ENCODE data around the gene FANCM.
"Not testable (repeated sequence)": the region's sequence is repeated elsewhere in the genome, so short reads cannot be mapped to it uniquely, and the experiment has no call there.

The FANCM gene

DNA sequence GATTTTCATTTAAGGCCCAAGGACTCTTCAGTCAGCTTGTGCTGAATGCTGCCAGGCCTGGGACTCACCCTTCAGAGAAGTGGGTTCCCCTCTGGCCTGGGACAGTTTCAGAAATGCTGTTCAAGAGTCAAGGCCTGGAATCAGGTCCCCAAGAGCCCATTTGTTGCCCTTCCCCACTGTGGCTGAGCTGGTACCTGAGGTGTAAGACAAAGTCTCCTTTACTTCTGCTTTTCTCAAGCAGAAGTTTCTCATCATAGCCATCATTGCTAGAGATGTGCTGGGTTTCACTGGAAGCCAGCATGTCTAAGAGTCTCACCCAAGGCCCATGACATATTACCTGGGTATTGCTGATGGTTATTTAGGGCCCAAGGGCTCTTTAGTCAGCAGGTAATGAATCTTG is 8.9 kb downstream of the FANCM start:
- DNase-seq (ENCODE audit: low spot score) = no peak

DNA sequence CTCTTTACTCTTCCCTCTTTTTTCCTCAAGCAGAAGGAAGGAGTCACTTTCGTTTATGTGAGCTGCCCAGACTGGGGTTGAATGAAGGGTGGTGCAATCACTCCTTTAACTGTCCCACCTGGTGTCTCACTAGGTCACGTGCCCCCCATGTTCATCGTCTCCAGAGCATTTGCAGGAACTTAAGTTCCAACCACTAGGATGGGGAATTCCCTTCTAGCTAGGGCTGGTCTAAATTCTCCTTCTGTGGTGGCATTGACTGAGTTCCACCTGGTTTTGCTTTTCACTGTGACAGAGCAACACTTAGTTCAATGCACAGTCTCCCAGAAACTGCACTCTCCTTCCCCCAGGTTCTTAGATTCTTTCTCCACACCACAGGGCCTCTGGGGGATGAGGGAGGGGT is 9.5 kb downstream of the FANCM start:
- DNase-seq (ENCODE audit: low spot score) = no peak

DNA sequence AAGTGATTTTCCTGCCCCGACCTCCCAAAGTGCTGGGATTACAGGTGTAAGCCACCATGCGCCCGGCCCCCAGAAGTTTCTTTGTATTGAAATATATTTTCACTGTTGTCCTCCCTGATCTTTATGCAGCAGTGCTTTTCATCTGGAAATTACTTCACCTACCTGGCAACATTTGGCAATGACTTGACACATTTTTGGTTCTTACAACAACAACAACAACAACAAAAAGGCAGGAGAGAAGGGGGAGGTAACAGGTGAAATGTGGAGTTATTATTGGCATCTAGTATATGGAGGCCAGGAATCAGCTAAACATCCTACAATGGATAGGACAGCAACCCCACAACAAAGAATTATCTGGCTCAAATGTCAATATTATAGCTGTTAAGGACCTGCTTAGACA is 13.9 kb downstream of the FANCM start:
- no peak for DNase-seq (ENCODE audit: low spot score)

DNA sequence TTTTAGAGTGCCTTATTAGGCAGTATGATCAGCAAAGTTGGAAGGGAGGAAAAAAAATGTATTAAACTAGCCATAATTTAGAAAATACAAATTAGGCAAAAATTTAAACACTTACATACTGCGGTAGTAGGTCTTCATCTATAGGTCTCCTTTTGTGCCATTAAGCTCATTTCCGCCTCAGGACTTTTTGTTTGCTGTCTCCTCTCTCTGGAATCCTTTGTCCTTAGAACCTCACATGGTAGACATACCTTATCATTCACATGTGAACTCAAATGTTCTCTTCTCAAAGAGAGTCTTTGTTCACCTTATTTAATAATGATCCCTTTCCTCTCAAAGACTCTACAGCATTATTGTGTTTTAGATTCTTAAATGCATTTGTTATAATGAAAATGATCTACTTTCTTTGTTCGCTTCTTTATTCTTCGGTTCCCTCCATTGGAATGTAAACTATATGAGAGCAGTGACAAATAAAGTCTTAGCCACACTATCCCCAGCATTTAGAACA is 14.7 kb downstream of the FANCM start:
- no peak for DNase-seq (ENCODE audit: low spot score)

DNA sequence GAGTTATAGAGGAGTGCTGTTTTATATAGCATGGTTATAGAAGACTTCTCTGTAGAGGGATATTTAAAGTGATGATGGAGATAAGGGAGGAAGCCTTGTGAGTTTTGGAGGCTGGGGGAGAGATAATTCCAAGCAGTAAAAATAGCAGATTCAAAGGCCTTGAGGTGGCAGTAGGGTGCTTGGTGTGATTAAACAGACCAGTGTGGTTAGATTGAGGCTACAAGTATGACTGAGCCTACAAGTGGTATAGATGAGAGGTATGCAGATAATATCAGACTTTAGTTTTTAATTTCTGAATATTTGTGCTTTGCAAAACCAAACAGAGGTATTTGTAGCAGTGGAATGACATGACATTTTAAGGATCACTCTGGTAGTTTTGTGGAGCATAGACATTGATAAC is 20.3 kb downstream of the FANCM start:
- no peak for DNase-seq (ENCODE audit: low spot score)

DNA sequence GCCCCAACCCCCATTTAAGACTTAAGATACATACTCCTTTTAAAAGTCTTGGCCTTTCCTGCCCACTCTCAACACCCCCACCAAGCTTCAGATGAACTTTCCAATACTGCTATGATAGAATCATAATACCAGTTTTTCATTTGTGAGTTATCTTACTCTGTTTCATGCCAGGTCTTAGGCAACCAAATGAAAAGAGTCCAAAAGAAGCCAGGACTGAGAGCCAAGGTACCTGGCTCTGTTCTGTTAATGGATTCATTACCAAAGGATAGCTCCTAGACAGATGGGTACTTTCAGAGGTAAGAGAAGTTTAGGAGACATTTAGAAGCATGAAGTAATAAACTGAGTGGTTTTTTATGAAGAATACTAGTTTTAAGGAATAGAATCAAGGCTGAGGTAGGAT is 34.2 kb downstream of the FANCM start:
- DNase-seq (ENCODE audit: low spot score) = no peak

DNA sequence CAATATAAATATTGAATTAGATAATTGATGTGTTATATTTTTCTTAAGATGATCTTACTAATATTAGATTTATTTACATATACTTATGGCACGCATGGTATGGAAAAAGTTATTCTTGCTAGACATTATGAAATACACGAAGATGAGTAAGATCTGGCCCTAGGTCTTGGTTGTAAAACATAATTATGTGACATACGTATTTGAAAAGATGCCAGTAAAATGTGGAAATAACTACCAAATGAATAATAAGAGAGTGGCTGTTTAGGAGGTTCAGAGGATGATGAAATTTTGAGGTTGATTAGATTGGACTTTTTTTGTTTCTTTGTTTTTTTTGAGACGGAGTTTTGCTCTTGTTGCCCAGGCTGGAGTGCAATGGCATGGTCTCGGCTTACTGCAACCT is 41.3 kb downstream of the FANCM start:
- no peak for DNase-seq (ENCODE audit: low spot score)

DNA sequence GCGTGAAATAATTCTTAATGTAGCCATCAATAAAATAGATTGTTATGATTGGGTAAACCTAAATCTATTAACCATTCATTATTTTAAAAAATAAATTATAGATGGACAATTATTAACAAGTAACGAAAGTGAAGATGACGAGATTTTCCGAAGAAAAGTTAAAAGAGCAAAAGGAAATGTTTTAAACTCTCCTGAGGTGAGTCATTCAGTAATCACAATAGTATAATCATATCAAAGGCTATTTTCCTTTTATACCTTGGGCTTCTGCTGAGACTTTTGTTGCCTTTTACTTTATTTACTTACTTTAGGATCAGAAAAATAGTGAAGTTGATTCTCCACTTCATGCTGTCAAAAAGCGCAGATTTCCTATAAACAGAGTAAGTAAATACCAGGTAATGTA is 45.6 kb downstream of the FANCM start:
- DNase-seq (ENCODE audit: low spot score) = no peak

DNA sequence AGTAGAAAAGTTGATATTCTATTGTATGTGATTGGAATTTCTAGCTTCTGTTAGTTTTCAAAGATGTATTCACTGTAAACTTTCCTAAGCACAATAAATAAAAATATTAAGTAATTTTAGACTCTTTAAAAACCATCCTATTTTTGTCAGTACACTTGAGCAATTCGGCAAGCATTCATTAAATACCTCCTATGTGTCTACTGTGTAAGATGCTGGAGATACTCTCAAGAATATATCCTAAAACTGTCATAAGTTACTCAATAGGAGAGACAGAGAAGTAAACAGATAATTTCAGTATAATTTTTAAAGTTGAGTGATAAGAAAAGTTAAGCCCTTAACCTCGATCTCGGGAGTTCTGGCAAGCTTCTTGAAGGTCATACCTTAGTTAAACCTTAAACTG is 46.1 kb downstream of the FANCM start:
- DNase-seq (ENCODE audit: low spot score) = no peak

DNA sequence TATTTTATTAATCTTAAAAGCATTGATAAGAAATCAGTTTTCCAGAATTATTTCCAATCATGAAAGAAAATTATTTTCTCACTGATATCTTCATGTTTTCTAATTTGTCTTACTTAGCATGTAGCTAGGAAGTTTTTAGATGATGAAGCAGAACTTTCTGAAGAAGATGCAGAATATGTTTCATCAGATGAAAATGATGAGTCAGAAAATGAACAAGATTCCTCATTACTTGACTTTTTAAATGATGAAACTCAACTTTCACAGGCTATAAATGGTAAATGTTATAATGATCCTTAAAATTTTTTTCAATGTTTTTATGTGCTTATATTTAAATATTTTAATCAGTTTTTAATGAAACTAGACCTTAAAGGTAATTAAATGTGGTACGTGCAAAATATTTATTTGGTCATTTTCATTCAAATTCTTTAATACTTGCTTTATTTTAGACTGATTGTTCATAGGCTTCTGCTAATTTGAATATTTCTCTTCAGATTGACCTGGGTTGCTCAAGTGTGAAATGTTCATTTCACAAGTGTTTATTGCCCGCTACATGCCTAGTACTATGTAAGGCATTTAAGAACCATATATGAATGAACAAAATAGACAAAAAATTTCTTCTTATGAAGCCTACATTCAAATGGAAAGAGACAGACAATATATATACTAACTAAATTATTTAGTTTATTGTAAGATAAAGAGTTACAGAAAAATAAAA is 49.5 kb downstream of the FANCM start:
- no peak for DNase-seq (ENCODE audit: low spot score)

DNA sequence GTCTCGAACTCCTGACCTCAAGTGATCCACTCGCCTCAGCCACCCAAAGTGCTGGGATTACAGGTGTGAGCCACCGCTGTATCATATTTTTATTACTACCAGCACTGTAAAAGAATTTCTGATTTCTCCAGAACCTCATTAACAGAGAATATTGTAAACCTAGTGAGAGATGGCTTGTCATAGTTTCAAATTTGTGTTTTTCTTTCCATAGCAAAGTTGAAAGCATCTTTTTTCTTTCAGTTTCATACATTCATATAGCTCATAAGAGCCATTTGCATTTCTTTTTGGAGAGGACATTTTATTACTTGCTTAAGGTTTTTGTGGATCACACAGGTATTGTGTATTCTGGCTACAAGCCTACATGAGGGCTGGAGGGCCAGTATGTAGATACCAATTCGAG is 59.2 kb downstream of the FANCM start:
- DNase-seq (ENCODE audit: low spot score) = no peak

DNA sequence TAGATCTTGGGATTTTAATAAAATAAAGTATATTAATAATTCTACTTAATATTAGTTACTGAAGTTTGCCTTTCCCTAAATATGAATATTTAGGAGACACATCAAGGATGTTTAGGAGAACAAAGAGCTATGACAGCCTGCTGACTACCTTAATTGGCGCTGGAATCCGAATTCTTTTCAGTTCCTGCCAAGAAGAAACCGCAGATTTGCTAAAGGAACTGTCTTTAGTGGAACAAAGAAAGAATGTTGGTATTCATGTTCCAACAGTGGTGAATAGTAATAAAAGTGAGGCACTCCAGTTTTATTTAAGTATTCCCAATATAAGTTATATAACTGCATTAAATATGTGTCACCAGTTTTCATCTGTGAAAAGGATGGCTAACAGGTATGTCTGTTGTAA is 62.8 kb downstream of the FANCM start:
- no peak for DNase-seq (ENCODE audit: low spot score)

DNA sequence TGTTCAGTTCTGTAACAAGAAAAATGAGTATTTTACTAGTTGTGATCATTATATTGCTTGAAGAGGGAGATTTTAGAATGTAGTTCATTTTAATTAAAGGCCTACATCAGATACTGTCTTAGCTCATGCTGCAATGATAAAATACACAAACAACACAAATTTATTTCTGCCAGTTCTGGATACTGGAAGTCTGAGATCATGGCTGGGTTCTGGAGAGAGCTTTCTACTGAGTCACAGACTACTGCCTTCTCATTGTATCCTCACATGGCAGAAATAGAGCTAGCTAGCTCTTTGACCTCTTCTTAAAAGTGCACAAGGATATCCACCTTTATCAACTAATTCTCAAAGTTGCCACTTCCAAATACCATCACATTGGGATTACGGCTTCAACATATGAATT is 63.5 kb downstream of the FANCM start:
- DNase-seq (ENCODE audit: low spot score) = no peak

DNA sequence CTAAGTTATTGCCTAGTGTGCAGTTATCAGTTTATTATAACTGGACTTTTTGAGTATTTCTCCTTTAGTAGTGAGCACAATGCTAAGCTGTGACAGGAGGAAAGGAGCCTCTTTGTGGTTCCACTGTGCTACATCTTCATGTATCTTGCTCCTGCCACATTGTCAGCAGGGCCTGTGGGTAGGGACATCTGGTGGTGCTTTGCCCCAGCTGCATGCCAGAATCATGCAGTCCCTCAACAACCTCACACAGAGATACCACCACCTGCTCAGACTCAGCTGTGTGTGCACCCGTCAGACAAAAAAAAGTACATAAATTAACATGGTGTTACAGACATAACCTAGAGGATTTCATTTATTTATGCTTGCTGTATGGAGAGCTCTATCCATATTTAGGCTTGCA is 66.2 kb downstream of the FANCM start:
- DNase-seq (ENCODE audit: low spot score) = no peak

DNA sequence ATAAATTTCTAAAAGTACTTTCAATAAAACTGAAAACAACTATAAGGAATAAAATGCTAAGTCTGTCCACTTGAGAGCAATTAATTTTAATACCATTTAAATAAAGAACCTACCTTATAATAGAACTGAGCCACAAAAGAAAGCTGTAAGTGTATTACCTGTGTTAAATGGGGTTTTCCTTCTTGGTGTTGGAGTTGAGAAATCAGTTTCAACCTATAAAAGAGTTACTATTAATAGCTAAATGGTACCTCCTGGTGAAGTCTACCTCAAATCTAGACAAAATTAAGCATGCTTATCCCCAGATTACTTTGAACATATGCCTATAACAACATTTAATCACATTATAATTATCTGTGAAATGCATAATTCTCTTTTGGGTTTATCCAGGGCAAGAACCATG is 68.5 kb downstream of the FANCM start:
- no peak for DNase-seq (ENCODE audit: low spot score)

DNA sequence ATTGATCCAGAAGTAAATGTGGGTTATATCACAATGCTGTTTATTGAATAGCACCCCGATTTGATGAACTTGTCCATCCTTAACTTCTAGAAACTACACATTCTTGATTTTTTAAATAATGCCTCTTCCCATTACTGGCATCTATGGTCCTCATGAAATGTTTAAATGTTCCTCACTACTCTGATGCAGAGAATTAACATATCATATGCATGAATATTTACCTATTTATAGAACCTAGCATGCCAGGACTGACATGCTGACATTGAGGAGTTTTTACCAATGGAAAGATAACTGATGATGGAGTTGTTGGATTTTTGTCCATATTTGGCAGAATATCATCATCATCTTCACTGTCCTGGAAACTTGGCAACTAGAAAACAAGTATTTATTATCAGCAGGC is 74.4 kb downstream of the FANCM start:
- no peak for DNase-seq (ENCODE audit: low spot score)

DNA sequence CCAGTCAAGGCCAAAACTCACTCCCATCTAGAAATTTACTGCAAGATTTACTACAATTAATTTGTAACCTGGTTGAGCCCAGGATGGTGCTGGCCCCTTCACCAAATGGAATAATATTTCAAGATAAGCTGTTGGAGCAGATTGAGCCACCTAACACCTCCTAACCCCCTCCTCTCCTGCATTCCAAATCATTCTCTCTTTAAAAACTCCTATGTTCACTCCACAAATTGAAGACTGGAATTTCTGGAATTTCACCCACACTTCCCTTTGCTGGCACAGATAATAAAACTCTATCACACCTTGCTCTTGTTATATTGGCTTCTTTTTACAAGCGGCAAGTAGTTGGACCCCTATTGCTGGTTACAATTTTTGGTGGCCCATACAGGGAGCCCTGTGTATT is 75.6 kb downstream of the FANCM start:
- DNase-seq (ENCODE audit: low spot score) = no peak

DNA sequence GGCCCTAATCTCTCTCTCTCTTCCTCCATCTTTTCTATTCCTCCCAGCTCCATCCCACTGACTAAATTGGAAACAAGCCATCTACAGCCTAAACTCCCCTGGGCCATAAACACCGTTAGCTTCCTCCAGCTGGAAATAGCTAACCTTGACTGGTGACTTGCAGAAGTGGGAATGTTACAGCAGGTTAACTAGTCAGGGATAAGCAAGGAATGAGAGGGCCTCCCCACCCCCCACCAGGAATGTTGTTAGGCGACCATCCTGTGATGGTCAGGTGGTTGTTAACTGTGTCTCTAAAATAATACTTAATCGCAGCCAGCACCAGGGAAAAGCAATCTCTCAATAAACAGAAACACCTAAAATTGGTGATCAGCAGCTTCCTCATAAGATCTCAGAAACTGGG is 76.5 kb downstream of the FANCM start:
- no peak for DNase-seq (ENCODE audit: low spot score)

DNA sequence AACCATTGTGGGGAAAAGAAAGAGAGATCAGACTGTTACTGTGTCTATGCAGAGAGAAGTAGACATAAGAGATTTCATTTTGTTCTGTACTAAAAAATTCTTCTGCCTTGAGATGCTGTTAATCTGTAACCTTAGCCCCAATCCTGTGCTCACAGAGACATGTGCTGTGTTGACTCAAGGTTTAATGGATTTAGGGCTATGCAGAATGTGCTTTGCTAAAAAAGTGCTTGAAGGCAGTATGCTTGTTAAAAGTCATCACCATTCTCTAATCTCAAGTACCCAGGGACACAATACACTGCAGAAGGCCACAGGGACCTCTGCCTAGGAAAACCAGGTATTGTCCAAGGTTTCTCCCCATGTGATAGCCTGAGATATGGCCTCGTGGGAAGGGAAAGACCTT is 78.0 kb downstream of the FANCM start:
- DNase-seq (ENCODE audit: low spot score) = not testable (repeated sequence)

DNA sequence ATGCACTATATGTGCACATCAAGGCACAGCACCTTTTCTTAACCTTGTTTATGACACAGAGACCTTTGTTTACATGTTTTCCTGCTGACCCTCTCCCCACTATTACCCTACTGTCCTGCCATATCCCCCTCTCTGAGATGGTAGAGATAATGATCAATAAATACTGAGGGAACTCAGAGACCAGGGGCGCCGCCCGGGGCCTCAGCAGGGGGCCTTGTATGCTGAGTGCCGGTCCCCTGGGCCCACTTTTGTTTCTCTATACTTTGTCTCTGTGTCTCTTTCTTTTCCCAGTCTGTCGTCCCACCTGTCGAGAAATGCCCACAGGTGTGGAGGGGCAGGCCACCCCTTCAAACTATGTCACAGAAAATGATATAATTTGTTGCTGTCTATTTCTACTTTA is 78.6 kb downstream of the FANCM start:
- DNase-seq (ENCODE audit: low spot score) = not testable (repeated sequence)

DNA sequence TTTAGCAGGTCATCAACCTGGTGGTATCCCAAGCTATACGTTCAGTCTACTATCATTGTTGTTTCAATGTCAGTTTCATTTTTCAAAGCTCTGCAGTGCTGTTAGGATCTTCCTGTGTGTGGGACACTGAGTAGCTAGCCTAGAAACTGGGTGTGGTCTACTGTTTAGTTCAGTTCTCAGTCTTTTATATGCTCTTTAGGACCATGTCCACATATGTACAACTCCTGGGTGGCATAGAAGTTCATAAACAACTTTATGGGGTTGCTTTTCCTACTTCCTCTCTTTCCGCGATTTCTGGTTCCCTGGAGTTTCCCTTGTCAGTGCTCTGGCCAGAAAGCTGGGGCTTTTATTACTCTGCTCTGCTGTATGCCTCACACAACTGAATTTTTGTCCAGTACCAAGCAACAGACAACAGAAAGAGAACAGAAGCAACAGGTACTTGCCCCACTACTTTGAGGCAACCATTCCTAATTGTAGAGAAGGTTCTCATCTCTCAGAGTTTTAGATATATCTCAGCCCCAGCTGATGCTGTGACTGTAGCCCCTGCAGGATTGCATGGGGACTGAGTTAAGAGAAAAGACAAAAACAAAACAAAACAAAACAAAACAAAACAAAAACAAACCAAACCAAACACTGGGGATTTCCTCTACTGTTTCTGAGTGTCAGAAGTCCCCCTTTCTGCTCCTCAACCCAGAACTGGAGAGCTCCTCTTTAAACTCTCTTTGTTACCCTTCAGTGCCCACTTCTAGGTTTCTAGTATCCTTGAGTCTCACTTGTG is 86.9 kb downstream of the FANCM start:
- DNase-seq (ENCODE audit: low spot score) = no peak

DNA sequence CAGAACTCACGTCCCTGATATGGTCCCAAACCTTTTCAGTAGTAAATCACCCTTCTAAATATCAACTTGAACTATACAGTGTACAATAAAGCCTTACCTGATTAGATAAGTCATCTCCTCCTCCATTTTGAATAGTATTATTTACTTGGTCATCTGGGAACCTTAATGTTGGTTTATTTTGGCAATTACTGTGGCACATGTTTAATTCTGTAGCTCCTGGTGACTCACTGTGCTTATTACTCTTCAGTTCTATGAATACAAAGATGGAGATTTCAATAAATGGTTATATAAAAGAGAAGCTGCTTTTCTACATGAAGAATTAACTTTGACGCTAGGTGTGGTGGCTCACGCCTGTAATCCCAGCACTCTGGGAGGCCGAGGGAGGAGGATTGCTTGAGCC is 91.8 kb downstream of the FANCM start:
- no peak for DNase-seq (ENCODE audit: low spot score)

DNA sequence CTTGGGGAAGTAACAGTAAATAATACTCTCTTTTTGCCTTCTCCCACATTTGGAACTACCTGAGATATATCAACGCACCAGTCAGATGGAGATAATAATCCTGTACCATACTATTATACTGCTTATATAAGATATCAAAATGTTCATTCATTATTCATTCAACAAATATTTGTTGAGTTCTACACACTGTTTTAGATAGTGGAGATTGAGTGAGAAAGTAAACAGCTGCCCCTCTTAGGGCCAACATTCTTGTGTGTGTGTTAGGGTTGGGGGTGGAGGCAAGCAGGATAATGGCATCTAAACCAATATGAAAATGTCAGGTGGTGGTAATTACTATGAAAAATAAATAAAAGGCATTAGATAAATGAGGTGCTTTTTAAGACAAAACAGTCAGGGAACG is 103.3 kb downstream of the FANCM start:
- DNase-seq (ENCODE audit: low spot score) = no peak

DNA sequence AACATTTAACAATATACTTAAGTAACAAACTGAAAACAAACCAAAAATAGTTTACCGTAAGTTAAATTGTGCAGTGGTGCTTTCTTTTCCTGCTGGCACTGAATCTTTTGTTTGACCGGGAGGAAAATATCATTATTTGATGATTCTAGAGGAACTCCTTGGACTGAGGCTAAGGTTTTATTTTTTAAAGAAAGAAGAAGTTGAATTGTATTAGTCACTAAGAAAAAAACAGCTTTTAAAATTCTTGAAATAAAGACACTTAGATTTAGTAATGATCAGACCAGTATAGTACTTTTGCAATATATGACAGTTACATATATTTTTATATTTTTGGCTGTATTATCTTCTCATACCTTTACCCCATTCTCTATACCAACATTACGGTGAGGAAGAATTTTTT is 107.0 kb downstream of the FANCM start:
- no peak for DNase-seq (ENCODE audit: low spot score)

All from CD4-positive, alpha-beta T cell treated with Interleukin-15 for 4 hours (primary cell).